HPDE6-E6E7 (cell line): Measurements from ENCODE around the gene MTFR2.

ENCODE experiments used
- DNase-seq: peaks from one replicate; pipeline ENCODE4 v3.0.0; 2011; ENCODE audit warnings: missing footprints; ENCODE audit errors: extremely low spot score

The MTFR2 gene

DNA sequence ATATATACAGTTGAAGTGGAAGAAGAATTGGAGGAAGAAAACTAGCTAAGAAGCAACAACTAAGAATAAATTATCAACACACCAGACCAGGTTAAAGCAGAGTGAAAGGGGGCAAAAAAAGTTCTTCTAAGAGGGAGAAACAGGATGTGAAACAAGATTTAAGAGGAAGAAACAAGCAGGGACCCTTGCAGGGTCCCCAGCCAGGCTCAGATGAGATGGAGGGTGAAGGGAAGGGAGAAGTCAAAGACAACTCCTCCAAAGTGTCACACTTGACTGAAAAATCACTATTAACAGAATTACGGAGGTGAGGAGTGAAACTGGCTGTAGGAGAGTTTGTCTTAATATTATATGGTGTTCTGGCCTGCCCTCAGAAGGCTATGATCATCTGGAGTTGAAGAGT is 65.4 kb downstream of the MTFR2 start:
- DNase-seq = no peak

DNA sequence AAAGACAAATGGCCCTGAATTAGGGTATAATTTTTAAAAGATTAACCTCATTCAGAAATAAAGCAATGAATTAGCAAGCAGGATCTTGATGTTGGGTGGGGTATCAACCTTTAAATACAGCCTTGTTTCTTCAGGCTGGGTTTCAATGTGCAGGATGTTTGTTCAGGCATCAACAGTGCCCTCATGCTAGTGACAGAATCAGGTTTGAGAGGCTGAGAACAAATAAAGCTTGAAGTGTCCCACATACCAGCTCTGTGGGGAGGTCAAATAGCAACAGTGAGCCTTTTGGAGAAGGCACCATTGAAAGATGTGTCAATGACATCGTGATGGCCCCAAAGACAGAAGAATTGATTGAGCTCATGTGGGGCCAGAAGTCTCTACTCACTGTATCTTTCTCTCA is 68.2 kb downstream of the MTFR2 start:
- DNase-seq = no peak

DNA sequence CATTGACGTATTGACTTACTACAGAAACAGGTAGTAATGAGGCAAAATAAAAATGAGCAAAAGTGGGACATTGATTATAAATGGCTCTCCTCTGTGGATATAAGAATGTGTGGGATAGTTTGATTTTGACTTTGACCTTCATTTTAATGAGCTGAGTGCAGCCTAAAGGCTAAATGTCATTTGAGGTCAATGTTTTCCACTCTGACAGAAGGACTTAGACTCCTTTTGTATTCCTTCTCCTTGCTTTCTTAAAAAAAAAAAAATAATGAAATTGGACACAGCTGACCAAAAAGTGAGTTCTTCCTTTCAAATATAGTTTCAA is 68.6 kb downstream of the MTFR2 start:
- no peak for DNase-seq
